K562 (cell line): ENCODE data around the gene ATG10. TPM values are rescaled to one million over a fixed set of nuclear protein-coding genes. Genes with fewer than 3 reads are reported as not detected.

ENCODE experiments used
- BHLHE40 ChIP-seq: IDR thresholded peaks from 2 replicates; pipeline ENCODE4 v1.6.1; 2011; ENCODE audit warnings: low read length, improper control_type of control experiment
- BRF2 ChIP-seq: IDR thresholded peaks from 3 replicates; pipeline ENCODE4 v1.6.1; 2011; ENCODE audit warnings: borderline replicate concordance, mild to moderate bottlenecking; ENCODE audit not compliant: insufficient read length, insufficient read depth
- CBX2 ChIP-seq: fragments of 200-600 bp; sonication (generic); IDR thresholded peaks from one replicate; pipeline ENCODE4 v1.6.1; 2012; ENCODE audit warnings: mild to moderate bottlenecking, low read length, inconsistent platforms; ENCODE audit not compliant: insufficient read depth, poor library complexity, severe bottlenecking
- CHAMP1 ChIP-seq: fragments of 450-650 bp; IDR thresholded peaks from 2 replicates; pipeline ENCODE4 v1.6.1; 2016; ENCODE audit warnings: mild to moderate bottlenecking
- ESRRA ChIP-seq: fragments of 450-650 bp; IDR thresholded peaks from 2 replicates; pipeline ENCODE4 v1.6.1; 2014; ENCODE audit warnings: low read depth, mild to moderate bottlenecking, moderate library complexity, borderline replicate concordance
- ESRRB ChIP-seq: fragments of 250-450 bp; sonication (Bioruptor Pico); IDR thresholded peaks from 2 replicates; pipeline ENCODE4 v1.5.0; 2020; ENCODE audit warnings: mild to moderate bottlenecking, moderate library complexity, borderline replicate concordance
- GATA2 ChIP-seq: sonication (generic); formaldehyde crosslinking; IDR thresholded peaks from 2 replicates; pipeline ENCODE4 v1.4.0; 2020; ENCODE audit warnings: mild to moderate bottlenecking, missing genetic modification reagents
- HMGN3 ChIP-seq: IDR thresholded peaks from 2 replicates; pipeline ENCODE4 v1.6.1; 2011; ENCODE audit warnings: borderline replicate concordance, low read depth, mild to moderate bottlenecking, mixed read lengths, low read length; ENCODE audit not compliant: insufficient read length; ENCODE audit errors: extremely low read depth
- KDM2B ChIP-seq: fragments of 250-450 bp; sonication (Bioruptor Pico); IDR thresholded peaks from 2 replicates; pipeline ENCODE4 v1.8.0; 2021; ENCODE audit warnings: mild to moderate bottlenecking, moderate library complexity
- OTX1 ChIP-seq: fragments of 450-650 bp; formaldehyde crosslinking; IDR thresholded peaks from 2 replicates; pipeline ENCODE4 v1.4.0; 2022; ENCODE audit warnings: mild to moderate bottlenecking
- PML ChIP-seq: IDR thresholded peaks from 2 replicates; pipeline ENCODE4 v1.6.1; 2012; ENCODE audit warnings: low read length, inconsistent platforms
- RBM22 ChIP-seq: fragments of 200-400 bp; formaldehyde crosslinking; IDR thresholded peaks from 2 replicates; pipeline ENCODE4 v1.6.1; 2018; ENCODE audit warnings: low read length, low read depth; ENCODE audit not compliant: poor library complexity, severe bottlenecking
- RERE ChIP-seq: sonication (generic); formaldehyde crosslinking; IDR thresholded peaks from 2 replicates; pipeline ENCODE4 v1.8.0; 2023; ENCODE audit warnings: missing genetic modification reagents, mild to moderate bottlenecking, borderline replicate concordance
- SMAD3 ChIP-seq: fragments of 450-650 bp; formaldehyde crosslinking; conservative IDR thresholded peaks from 2 replicates; pipeline ENCODE4 v1.4.0; 2020; ENCODE audit warnings: mild to moderate bottlenecking
- SUPT5H ChIP-seq: fragments of 450-650 bp; IDR thresholded peaks from 2 replicates; pipeline ENCODE4 v1.6.1; 2016
- YBX1 ChIP-seq: fragments of 450-650 bp; IDR thresholded peaks from 2 replicates; pipeline ENCODE4 v1.7.1; 2016; ENCODE audit warnings: mild to moderate bottlenecking
- ZNF12 ChIP-seq: sonication (generic); formaldehyde crosslinking; IDR thresholded peaks from 2 replicates; pipeline ENCODE4 v1.4.0; 2020; ENCODE audit warnings: mild to moderate bottlenecking, missing genetic modification reagents
- ZNF175 ChIP-seq: fragments of 200-800 bp; sonication (Bioruptor generic); IDR thresholded peaks from 2 replicates; pipeline ENCODE4 v1.6.1; 2016; ENCODE audit warnings: low read depth, mild to moderate bottlenecking, missing genetic modification characterization, missing compliant biosample characterization
- ZNF232 ChIP-seq: sonication (generic); formaldehyde crosslinking; IDR thresholded peaks from 2 replicates; pipeline ENCODE4 v1.8.0; 2022; ENCODE audit warnings: mild to moderate bottlenecking, missing genetic modification reagents
- ZNF324 ChIP-seq: fragments of 250-450 bp; sonication (Bioruptor Pico); IDR thresholded peaks from 2 replicates; pipeline ENCODE4 v1.4.0; 2020; ENCODE audit warnings: mild to moderate bottlenecking
- ZNF444 ChIP-seq: fragments of 250-450 bp; sonication (Bioruptor Pico); IDR thresholded peaks from 2 replicates; pipeline ENCODE4 v1.4.0; 2020; ENCODE audit warnings: mild to moderate bottlenecking, moderate library complexity
- polyA plus RNA-seq, 8 experiments: library from polyadenylated mRNA; depleted of rRNA in 4 of 8; stranded (reverse) in 5 of 8; unstranded in 3 of 8; fragments of >200 nt; fragmentation: Nextera tagmentation in 2 of 8; fragmentation: Illumina TruSeq in 1 of 8; extraction: Ambion mirVana in 2 of 8; extraction: Trizol in 1 of 8; gene quantifications; 2 replicates each; pipeline versions ENCODE4 v1.2.1 to v1.2.3, GENCODE V29; 2011 to 2014; ENCODE audit warnings: inconsistent platforms in 1 of 8, missing spikeins in 1 of 8
- total RNA-seq, 7 experiments: library from RNA; depleted of rRNA in 6 of 7; stranded (reverse); fragments of >200 nt in 6 of 7; fragmentation: Illumina TruSeq in 2 of 7; extraction: Trizol in 2 of 7; gene quantifications; 2 replicates each; pipeline versions ENCODE4 v1.2.1 to v1.2.3, GENCODE V29; 2011 to 2021; ENCODE audit warnings: low replicate concordance in 1 of 7

The ATG10 gene
- total and polyA plus RNA-seq, 9 of the 15 experiments (the other 6 are each of a cell fraction or from before 2014, with no cell fraction given), result 7.0 to 18.8 (median 14.6) TPM

- TF ChIP-seq CHAMP1 (no peak), SMAD3 (0 out of 2 replicates have a peak, but pooled peaks have one; percentile 19), ESRRB (CRISPR knock-in tag) (no peak), RERE (CRISPR knock-in tag) (no peak), SUPT5H (peak; percentile 81), GATA2 (no peak), HMGN3 (no peak), PML (peak; percentile 55; the same call in 1 of the 2 replicates), KDM2B (no peak), RBM22 (no peak), ESRRA (no peak), ZNF444 (no peak), ZNF175 (no peak), BRF2 (no peak), ZNF12 (CRISPR knock-in tag) (no peak), YBX1 (no peak), OTX1 (CRISPR knock-in tag) (peak; percentile 68; the same call in 1 of the 2 replicates), ZNF232 (CRISPR knock-in tag) (no peak), BHLHE40 (no peak), CBX2 (no peak), ZNF324 (no peak)
Measured at GRCh38 chr5:82275216-82275664, 303.4 kb downstream of the ATG10 start (continued).
